ENCODE results near the gene SMARCC1.
A peak's percentile ranks its signal among the peaks of the same experiment; 100 is the strongest.

SMARCC1 gene

DNA sequence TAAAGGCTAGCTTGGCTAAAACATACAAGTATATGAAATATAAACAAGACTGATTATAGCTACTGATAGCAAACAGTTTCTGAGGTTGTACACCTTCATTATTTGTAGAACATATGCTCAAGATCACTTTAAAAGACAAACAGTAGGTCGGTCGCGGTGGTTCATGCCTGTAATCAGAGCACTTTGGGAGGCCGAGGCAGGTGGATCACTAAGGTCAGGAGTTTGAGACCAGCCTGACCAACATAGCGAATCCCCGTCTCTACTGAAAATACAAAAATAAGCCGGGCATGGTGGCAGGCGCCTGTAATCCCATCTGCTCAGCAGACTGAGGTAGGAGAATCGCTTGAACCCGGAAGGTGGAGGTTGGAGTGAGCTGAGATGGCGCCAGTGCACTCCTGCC, 80.3 kb downstream of the SMARCC1 start:
- DNase-seq (ENCODE audit: low read depth), result no peak

GRCh38 chr3:47692158-47692557, 89.5 kb downstream of the SMARCC1 start:
- no peak for DNase-seq (ENCODE audit: low read depth)

DNA sequence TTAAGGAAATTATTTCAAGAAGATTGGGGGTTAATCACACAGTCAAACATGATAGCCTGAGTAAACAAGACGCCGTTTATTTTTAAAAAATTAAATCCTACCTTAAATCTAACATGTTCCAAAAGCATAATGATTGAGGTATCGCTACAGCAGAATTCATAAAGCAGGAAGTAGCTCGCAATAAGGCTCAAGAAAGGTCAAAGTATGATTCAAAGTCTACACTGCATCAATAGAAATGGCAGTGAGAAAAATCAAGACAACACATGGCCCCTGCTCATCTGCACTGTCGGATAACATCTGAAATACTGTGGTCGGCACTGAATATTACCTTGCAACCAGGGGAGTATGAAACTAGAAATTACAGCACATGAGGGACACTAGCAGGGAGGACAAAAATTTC, 93.2 kb downstream of the SMARCC1 start:
- DNase-seq (ENCODE audit: low read depth), result no peak

- no peak for DNase-seq (ENCODE audit: low read depth)
Measured at GRCh38 chr3:47685037-47685436, 96.7 kb downstream of the SMARCC1 start.

- no peak for DNase-seq (ENCODE audit: low read depth)
Measured at GRCh38 chr3:47681016-47681415, 100.7 kb downstream of the SMARCC1 start.

- no peak for DNase-seq (ENCODE audit: low read depth)
Measured at GRCh38 chr3:47678446-47679338, 103.0 kb downstream of the SMARCC1 start.

GRCh38 chr3:47669026-47669749, 112.5 kb downstream of the SMARCC1 start:
- no peak for DNase-seq (ENCODE audit: low read depth)

DNA sequence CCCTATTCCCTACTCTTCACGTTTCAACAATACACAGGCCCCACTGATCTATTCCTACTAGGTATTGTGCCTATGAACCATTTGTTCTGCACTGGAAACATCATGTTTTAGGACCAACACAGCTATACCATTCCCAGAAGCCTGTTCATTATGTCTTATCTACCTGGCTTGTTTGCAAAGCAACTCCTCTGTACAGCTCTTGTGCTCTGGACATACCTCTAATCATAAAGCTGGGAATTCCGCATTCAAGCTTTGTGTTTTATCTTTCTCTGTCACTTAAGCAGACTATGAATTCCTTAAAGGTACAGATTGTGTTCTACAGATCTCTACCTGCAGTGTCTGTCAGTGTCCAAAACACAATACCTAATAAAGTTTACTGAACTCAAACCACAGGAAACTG, 115.6 kb downstream of the SMARCC1 start:
- DNase-seq (ENCODE audit: low read depth), result no peak

- no peak for DNase-seq (ENCODE audit: low read depth)
Measured at GRCh38 chr3:47664519-47664918, 117.2 kb downstream of the SMARCC1 start.

GRCh38 chr3:47663630-47664240, 118.0 kb downstream of the SMARCC1 start:
- no peak for DNase-seq (ENCODE audit: low read depth)

- DNase-seq (ENCODE audit: low read depth), result no peak
Measured at GRCh38 chr3:47661121-47661752, 120.5 kb downstream of the SMARCC1 start.

GRCh38 chr3:47658444-47658843, 123.2 kb downstream of the SMARCC1 start:
- DNase-seq (ENCODE audit: low read depth), result no peak

- no peak for DNase-seq (ENCODE audit: low read depth)
Measured at GRCh38 chr3:47652142-47652541, 129.6 kb downstream of the SMARCC1 start.

DNA sequence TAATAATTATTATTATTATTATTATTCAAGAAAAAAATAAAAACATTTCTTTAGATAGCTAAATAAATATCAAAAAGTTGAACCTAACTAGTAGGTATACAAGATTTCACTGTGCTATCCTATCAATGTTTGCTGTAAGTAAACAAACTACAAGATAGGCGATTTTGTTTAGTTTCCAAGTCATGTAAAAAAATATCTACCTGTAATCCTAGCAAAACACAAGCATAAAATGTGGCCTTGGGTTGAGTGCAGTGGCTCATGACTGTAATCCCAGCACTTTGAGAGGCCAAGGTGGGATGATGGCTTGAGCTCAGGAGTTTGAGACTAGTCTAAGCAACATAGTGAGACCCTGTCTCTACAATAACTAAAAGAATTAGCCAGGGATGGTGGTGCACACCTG, 131.4 kb downstream of the SMARCC1 start:
- DNase-seq (ENCODE audit: low read depth), result no peak

DNA sequence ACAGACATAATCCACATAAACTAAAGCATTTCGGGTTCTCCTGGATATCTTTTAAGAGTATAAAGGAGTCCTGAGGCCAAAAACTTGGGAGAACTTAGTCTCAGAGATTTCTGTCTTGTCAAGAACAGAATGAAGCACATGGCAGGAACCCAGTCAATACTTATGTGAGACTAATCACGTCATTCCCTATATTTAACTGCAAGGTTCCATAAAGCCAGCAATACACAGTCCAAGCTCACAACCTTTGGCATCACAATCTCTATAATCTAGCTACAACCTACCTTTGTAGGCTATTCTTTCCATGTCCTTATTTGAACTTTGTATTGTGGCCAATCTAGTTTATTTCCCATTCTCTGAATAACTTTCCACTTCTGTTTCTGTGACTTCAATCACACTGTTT, 134.1 kb downstream of the SMARCC1 start:
- no peak for DNase-seq (ENCODE audit: low read depth)

DNA sequence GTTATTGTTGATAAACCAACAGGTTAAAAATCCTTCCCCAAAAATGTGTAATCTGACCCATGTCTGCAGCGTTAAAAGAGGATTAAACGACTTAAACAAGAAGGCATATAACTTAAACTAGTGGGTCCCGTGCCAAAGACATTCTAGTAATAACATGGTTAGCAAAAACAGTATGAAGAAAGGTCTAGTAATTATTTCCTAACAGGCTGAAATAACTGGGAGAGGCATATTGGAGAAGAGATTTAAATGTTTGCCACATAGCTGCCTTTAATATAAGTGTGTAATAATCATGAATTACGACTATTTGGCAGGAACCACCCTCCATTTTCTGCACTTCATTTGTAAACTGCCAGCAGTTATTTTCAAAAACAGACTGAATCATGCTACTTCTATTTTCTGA, 135.3 kb downstream of the SMARCC1 start:
- DNase-seq (ENCODE audit: low read depth), result no peak

DNA sequence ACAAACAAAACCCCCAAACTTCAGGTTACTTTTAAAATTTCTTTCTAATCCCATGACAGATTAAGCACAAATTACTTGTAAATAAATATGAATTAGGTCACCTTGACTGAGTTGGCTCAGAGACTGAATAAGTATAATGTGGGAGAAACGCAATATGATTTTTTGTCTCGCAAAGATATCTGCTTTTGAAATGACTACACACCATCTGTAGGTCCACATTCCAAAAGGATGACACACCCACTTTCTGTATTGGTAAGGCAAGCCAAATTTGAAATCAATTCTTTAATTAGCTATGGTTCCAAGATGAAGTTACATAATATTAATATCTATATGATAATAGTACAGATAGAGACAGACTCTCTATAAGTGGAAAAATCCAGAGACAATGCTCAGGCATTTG, 136.1 kb downstream of the SMARCC1 start:
- peak; percentile 31 for DNase-seq (ENCODE audit: low read depth)

DNA sequence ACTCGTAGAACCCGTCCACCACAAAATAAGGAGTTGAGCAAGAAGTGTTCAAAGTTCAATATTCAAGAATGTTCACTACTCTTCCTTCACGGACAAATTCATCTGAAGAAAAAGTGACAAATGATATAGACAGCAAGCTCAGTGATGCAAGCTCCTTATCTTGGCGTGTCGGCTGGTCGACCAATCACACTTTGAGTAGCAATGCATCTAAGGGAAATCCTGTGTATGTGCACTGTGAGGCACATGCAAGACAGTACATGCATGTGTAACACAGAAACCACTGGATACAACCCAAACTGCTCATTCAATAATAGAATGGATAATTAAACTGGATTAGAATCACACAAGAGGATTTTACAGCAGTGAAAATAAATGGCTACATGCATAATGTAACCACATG, 138.6 kb downstream of the SMARCC1 start:
- no peak for DNase-seq (ENCODE audit: low read depth)

- DNase-seq (ENCODE audit: low read depth), result no peak
Measured at GRCh38 chr3:47641739-47642138, 140.0 kb downstream of the SMARCC1 start.

DNA sequence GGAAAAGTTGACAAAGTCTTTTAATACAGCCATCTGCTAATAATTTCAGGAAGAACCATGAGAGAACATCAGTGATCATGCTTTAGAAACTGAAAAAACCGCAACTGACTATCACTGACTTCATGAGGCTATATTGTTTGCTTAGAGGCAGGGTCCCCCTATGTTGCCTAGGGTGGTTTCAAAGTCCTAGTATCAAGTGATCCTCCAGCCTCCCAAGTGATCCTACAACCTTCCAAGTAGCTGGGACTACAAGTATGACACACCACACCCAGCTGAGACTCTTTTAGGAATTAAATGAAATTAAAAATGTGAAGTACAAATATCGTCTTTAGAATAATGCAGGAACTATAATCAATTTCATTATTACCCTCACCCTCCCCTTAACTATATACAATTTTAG, 144.8 kb downstream of the SMARCC1 start:
- DNase-seq (ENCODE audit: low read depth), result no peak

GRCh38 chr3:47636225-47636624, 145.5 kb downstream of the SMARCC1 start:
- DNase-seq (ENCODE audit: low read depth), result no peak

GRCh38 chr3:47635536-47635935, 146.2 kb downstream of the SMARCC1 start:
- DNase-seq (ENCODE audit: low read depth), result no peak

DNA sequence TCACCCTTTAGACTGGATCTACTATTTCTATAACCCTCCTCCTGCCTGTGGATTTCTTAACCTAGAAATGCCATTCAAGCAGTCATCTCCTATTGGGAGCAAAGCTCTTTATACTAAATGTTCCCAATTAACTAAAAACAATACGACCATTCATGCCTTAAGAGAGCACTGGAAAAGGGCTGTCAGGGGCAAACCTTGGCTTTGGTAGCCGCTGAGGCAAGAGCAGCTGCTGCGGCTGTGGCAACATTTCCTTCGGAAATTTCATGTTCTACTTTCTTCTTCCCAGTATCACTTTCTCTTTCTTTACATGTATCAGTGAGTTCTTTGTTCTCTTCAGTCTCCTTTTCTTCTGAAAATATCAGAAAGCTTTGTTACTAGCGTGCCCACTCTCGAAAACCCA, 146.7 kb downstream of the SMARCC1 start:
- DNase-seq (ENCODE audit: low read depth), result no peak

All from HS-5 (cell line).